ENCODE results near the gene RBM22. TPM values are rescaled to one million over a fixed set of nuclear protein-coding genes. Genes with fewer than 3 reads are reported as not detected.

RBM22 gene
- total RNA-seq, 1 experiment from 2014 or later = 31.6 TPM

- CTCF ChIA-PET = no interaction called here
- BruUV-seq (replicated peaks) = no TSS peak
- peaks cover 49% of the 10 kb centered on the region for H3K4me1 ChIP-seq (ENCODE audit: insufficient read depth, low read length)
- no peak overlapping the region for H3K4me2 ChIP-seq (ENCODE audit: low read length)
- ATAC-seq = no peak
- H3K27ac ChIP-seq (ENCODE audit: low read length) = no peak overlapping the region
- H3F3A ChIP-seq (ENCODE audit: low read length, unreplicated experiment) = peaks cover 8% of the 10 kb centered on the region
- DNase-seq = peak; percentile 51
- TF ChIP-seq, protein P1, sequence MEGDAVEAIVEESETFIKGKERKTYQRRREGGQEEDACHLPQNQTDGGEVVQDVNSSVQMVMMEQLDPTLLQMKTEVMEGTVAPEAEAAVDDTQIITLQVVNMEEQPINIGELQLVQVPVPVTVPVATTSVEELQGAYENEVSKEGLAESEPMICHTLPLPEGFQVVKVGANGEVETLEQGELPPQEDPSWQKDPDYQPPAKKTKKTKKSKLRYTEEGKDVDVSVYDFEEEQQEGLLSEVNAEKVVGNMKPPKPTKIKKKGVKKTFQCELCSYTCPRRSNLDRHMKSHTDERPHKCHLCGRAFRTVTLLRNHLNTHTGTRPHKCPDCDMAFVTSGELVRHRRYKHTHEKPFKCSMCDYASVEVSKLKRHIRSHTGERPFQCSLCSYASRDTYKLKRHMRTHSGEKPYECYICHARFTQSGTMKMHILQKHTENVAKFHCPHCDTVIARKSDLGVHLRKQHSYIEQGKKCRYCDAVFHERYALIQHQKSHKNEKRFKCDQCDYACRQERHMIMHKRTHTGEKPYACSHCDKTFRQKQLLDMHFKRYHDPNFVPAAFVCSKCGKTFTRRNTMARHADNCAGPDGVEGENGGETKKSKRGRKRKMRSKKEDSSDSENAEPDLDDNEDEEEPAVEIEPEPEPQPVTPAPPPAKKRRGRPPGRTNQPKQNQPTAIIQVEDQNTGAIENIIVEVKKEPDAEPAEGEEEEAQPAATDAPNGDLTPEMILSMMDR (conservative IDR thresholded peaks at IDR 0.05; ENCODE audit: low read depth, low read length) = no peak
- no peak for TF ChIP-seq EZH2phosphoT487 (IDR thresholded peaks at IDR 0.05; ENCODE audit: borderline replicate concordance, low read length)
- H3K4me3 ChIP-seq (ENCODE audit: low read length) = no peak overlapping the region
- H3K9me3 ChIP-seq (ENCODE audit: low read length) = no peaks in the 10 kb centered on the region
- POLR2A ChIA-PET (ENCODE audit: unreplicated experiment) = no interaction called here
- no peak overlapping the region for H2AFZ ChIP-seq (ENCODE audit: low read length)
- no peaks in the 10 kb centered on the region for H4K20me1 ChIP-seq (ENCODE audit: low read length)
- intact Hi-C loops (cut with micrococcal nuclease) = no loop called here
- H3K9me2 ChIP-seq (replicated peaks; ENCODE audit: low read length) = no peaks in the 10 kb centered on the region
- H3K27me3 ChIP-seq (ENCODE audit: low read length) = no peaks in the 10 kb centered on the region
- H3K9ac ChIP-seq (ENCODE audit: low read length) = no peak overlapping the region
- peaks cover 9% of the 10 kb centered on the region; the same call in 1 of the 2 replicates for H3K36me3 ChIP-seq (ENCODE audit: low read depth, low read length)
- peaks cover 46% of the 10 kb centered on the region for H3K79me2 ChIP-seq (ENCODE audit: low read length)
These were observed 55.7 kb downstream of the RBM22 start for GRCh38 chr5:150645070-150645700.

DNA sequence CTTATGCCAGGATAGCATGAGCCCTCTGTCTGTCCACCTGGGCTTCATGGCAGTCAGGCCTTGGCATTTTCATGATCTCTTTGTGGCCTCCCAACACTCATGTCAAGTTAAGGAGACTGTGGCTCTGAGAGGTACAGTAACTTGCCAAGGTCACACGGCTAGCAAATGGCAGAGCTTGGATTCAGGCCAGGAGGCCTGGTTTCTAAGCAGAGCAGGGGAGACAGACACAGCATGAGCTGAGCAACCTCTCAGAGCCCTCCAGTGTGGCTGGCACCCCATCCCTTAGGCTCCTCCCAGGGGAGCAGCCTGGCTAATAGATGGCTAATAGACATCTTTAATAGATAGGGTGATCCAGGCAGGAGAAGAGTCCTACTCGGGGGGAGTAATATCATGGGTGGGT is 56.3 kb downstream of the RBM22 start:
- peaks cover 55% of the 10 kb centered on the region for H3K4me1 ChIP-seq (ENCODE audit: insufficient read depth, low read length)
- H3K36me3 ChIP-seq (ENCODE audit: low read depth, low read length) = peaks cover 6% of the 10 kb centered on the region; the same call in 1 of the 2 replicates
- no peaks in the 10 kb centered on the region for H3K27me3 ChIP-seq (ENCODE audit: low read length)
- H3K79me2 ChIP-seq (ENCODE audit: low read length) = peaks cover 46% of the 10 kb centered on the region
- intact Hi-C loops (cut with micrococcal nuclease) = no loop called here
- H2AFZ ChIP-seq (ENCODE audit: low read length) = no peak overlapping the region
- ChIA-PET POLR2A (ENCODE audit: unreplicated experiment) (no interaction called here), CTCF (interaction anchor here (0.6 kb wide), 1 partner anchor 13 kb away, joined by 4 read pairs; no protein-coding TSS in a partner anchor)
- H4K20me1 ChIP-seq (ENCODE audit: low read length) = no peaks in the 10 kb centered on the region
- no peak overlapping the region for H3K4me3 ChIP-seq (ENCODE audit: low read length)
- H3K27ac ChIP-seq (ENCODE audit: low read length) = no peak overlapping the region
- no peaks in the 10 kb centered on the region for H3K9me2 ChIP-seq (replicated peaks; ENCODE audit: low read length)
- no peak for DNase-seq
- no peak overlapping the region for H3K9ac ChIP-seq (ENCODE audit: low read length)
- TF ChIP-seq, protein P1 (conservative IDR thresholded peaks at IDR 0.05; ENCODE audit: low read depth, low read length) = no peak
- TF ChIP-seq EZH2 (IDR thresholded peaks at IDR 0.05; ENCODE audit: low read length, unreplicated experiment) = no peak
- no peak for TF ChIP-seq EZH2phosphoT487 (IDR thresholded peaks at IDR 0.05; ENCODE audit: borderline replicate concordance, low read length)
- ATAC-seq = no peak
- H3F3A ChIP-seq (ENCODE audit: low read length, unreplicated experiment) = peaks cover 8% of the 10 kb centered on the region
- no TSS peak for BruUV-seq (replicated peaks)
- no peaks in the 10 kb centered on the region for H3K9me3 ChIP-seq (ENCODE audit: low read length)
- H3K4me2 ChIP-seq (ENCODE audit: low read length) = no peak overlapping the region

DNA sequence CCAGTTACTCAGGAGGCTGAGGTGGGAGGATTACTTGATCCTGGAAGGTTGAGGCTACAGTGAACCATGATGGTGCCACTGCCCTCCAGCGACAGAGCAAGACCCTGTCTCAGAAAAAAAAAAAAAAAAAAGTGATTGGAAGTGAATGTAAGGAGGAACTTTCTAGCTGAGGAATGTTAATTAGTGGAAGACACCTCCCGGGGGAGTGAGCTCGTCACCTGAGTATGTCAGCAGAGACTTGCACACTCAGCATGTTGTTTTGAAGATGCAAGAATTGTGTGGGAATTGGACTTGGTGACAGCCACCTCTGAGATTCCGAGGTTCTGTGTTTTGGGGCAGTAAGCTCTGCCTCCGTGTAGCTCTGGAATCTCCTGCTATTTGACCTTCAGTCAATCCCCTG is 56.8 kb downstream of the RBM22 start:
- ChIA-PET POLR2A (ENCODE audit: unreplicated experiment) (no interaction called here), CTCF (interaction anchor here (0.6 kb wide), 1 partner anchor 13 kb away, joined by 4 read pairs; no protein-coding TSS in a partner anchor)
- BruUV-seq (replicated peaks) = no TSS peak
- Histone ChIP-seq H3K27ac (ENCODE audit: low read length) (no peak overlapping the region), H3K4me1 (ENCODE audit: insufficient read depth, low read length) (peaks cover 60% of the 10 kb centered on the region), H3F3A (ENCODE audit: low read length, unreplicated experiment) (peaks cover 8% of the 10 kb centered on the region), H4K20me1 (ENCODE audit: low read length) (no peaks in the 10 kb centered on the region), H3K4me3 (ENCODE audit: low read length) (no peak overlapping the region), H3K36me3 (ENCODE audit: low read depth, low read length) (peaks cover 6% of the 10 kb centered on the region; the same call in 1 of the 2 replicates), H3K79me2 (ENCODE audit: low read length) (peaks cover 46% of the 10 kb centered on the region), H3K9ac (ENCODE audit: low read length) (no peak overlapping the region), H3K27me3 (ENCODE audit: low read length) (no peaks in the 10 kb centered on the region), H3K4me2 (ENCODE audit: low read length) (no peak overlapping the region), H3K9me2 (replicated peaks; ENCODE audit: low read length) (no peaks in the 10 kb centered on the region), H3K9me3 (ENCODE audit: low read length) (no peaks in the 10 kb centered on the region), H2AFZ (ENCODE audit: low read length) (no peak overlapping the region)
- DNase-seq (no peak), ATAC-seq (no peak)
- intact Hi-C loops (cut with micrococcal nuclease) = no loop called here
- TF ChIP-seq, protein P1 (conservative IDR thresholded peaks at IDR 0.05; ENCODE audit: low read depth, low read length) = no peak
- TF ChIP-seq EZH2phosphoT487 (IDR thresholded peaks at IDR 0.05; ENCODE audit: borderline replicate concordance, low read length) (no peak), EZH2 (IDR thresholded peaks at IDR 0.05; ENCODE audit: low read length, unreplicated experiment) (no peak)

All from PC-3 (cell line).